Bronchial epithelial cell (primary cell): Measurements from ENCODE around the gene GPR52. TPM values are rescaled to one million over a fixed set of nuclear protein-coding genes. Genes with fewer than 3 reads are reported as not detected.

Experiments used
- DNase-seq: peaks from one replicate; pipeline ENCODE4 v3.0.0-alpha.2; 2010; ENCODE audit warnings: low read depth
- FAIRE-seq: peaks from 2 replicates; lab custom pipeline; 2011; peaks lifted over from hg19 to GRCh38; lab: Jason Lieb, UNC
- H3K27me3 ChIP-seq: 2 replicates; pipeline ENCODE4 v1.5.1; 2011; ENCODE audit warnings: low read length; ENCODE audit not compliant: control insufficient read depth, insufficient read depth
- H3K36me3 ChIP-seq: 2 replicates; pipeline ENCODE4 v1.5.1; 2011; ENCODE audit warnings: low read length; ENCODE audit not compliant: control insufficient read depth, insufficient read depth
- H3K4me3 ChIP-seq: 2 replicates; pipeline ENCODE4 v1.5.1; 2011; ENCODE audit warnings: mild to moderate bottlenecking, low read depth, low read length, control low read depth
- total RNA-seq: library from RNA; depleted of rRNA; stranded (reverse); fragments of >200 nt; gene quantifications from 2 replicates; pipeline ENCODE4 v1.2.1, GENCODE V29; 2014
- TF ChIP-seq, protein P1 (sequence below): IDR thresholded peaks from 2 replicates; pipeline ENCODE4 v1.5.1; 2011; ENCODE audit warnings: mild to moderate bottlenecking, moderate library complexity, low read length, control low read depth, inconsistent platforms; ENCODE audit not compliant: insufficient read depth, severe bottlenecking

The GPR52 gene
- total RNA-seq, 1 donor from 2014 or later = 1.1 TPM

DNA sequence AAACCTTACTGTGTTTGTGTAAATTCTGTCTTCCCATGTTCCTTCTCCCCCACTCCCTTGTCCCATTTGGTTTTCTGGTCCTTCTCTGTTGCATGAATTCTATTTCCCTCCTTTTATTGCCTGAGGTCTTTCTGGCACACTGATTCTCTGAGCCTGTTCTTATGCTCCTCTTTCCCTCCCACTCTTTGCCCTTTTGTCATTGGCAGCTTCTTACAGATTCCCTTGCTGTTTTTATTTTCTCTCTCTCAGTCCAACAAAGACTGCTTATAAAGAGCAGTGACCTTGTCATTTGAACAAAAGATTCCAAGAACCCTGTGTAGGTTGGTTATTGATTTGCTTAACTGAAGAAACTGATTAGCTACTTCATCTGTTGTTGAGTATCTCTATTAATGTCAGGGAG, 49.7 kb downstream of the GPR52 start:
- DNase-seq (no peak), FAIRE-seq (no peak)
- H3K36me3 ChIP-seq = no peaks in the 10 kb centered on the region
- H3K27me3 ChIP-seq = no peaks in the 10 kb centered on the region
- TF ChIP-seq, protein P1, sequence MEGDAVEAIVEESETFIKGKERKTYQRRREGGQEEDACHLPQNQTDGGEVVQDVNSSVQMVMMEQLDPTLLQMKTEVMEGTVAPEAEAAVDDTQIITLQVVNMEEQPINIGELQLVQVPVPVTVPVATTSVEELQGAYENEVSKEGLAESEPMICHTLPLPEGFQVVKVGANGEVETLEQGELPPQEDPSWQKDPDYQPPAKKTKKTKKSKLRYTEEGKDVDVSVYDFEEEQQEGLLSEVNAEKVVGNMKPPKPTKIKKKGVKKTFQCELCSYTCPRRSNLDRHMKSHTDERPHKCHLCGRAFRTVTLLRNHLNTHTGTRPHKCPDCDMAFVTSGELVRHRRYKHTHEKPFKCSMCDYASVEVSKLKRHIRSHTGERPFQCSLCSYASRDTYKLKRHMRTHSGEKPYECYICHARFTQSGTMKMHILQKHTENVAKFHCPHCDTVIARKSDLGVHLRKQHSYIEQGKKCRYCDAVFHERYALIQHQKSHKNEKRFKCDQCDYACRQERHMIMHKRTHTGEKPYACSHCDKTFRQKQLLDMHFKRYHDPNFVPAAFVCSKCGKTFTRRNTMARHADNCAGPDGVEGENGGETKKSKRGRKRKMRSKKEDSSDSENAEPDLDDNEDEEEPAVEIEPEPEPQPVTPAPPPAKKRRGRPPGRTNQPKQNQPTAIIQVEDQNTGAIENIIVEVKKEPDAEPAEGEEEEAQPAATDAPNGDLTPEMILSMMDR = no peak
- no peak overlapping the region for H3K4me3 ChIP-seq
